PFSK-1 (cell line): ENCODE measurements around the gene VILL.

Experiments
- FOXP2 ChIP-seq: optimal IDR thresholded peaks from 2 replicates; pipeline ENCODE3; 2011; ENCODE audit warnings: borderline replicate concordance, control low read depth, inconsistent platforms; ENCODE audit not compliant: insufficient read depth; ENCODE audit errors: extremely low read length, extremely low read depth
- POLR2AphosphoS5 ChIP-seq: IDR thresholded peaks from 2 replicates; pipeline ENCODE4 v1.6.1; 2012; ENCODE audit warnings: low read depth, mild to moderate bottlenecking, control low read depth, low read length, moderate library complexity
- SIN3A ChIP-seq: IDR thresholded peaks from 2 replicates; pipeline ENCODE4 v1.6.1; 2012; ENCODE audit warnings: mild to moderate bottlenecking, low read length, moderate library complexity, borderline replicate concordance; ENCODE audit not compliant: insufficient read depth
- TAF1 ChIP-seq: IDR thresholded peaks from 2 replicates; pipeline ENCODE4 v1.6.1; 2012; ENCODE audit warnings: low read length, control low read depth, borderline replicate concordance; ENCODE audit not compliant: insufficient read depth
- TF ChIP-seq, protein P1 (sequence below), 2 experiments: IDR thresholded peaks; 2 replicates each; pipeline versions ENCODE4 v1.6.1 to v1.8.0; 2011 to 2012; ENCODE audit warnings: low read depth in 2 of 2, low read length in 2 of 2, control low read depth in 1 of 2, inconsistent platforms in 1 of 2, mild to moderate bottlenecking in 1 of 2, moderate library complexity in 1 of 2; ENCODE audit not compliant: insufficient read depth in 1 of 2

VILL gene

DNA sequence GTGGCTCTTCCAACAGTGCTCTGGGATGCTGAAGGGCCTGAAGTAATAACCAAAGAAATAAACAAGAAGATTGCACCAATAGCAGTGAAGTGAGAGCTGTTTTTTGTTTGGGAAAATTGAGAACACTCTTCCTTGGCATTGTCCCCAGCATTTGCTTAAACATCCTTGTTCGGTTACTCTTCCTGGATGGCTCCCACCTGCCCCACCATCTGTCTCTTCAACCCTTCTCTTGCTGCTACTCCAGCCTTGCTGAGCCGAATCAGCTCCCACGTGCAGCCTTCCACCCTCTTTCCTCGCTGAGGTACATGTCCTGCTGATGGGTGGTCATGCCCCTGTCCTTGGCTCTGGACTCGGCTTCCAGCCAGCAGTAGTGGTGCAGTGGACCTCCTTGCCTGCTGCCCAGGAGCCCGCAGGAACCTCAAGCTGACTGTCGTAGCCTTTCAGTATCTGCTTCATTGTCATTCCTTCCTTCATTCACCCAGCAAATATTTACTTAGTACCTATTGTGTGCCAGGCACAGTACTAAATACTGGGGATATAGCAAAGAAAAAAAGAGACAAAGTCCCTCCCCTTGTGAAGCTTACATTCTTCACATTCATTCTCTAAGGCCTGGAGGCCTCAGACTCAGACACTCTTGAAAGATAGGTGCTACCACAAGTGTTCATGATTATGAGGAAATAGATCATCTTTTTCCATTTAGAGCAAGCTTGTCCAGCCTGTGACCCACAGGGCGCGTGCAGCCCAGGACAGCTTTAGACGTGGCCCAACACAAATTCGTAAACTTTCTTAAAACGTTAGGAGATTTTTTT is 17.1 kb upstream of the VILL start:
- no peak for TF ChIP-seq TAF1

DNA sequence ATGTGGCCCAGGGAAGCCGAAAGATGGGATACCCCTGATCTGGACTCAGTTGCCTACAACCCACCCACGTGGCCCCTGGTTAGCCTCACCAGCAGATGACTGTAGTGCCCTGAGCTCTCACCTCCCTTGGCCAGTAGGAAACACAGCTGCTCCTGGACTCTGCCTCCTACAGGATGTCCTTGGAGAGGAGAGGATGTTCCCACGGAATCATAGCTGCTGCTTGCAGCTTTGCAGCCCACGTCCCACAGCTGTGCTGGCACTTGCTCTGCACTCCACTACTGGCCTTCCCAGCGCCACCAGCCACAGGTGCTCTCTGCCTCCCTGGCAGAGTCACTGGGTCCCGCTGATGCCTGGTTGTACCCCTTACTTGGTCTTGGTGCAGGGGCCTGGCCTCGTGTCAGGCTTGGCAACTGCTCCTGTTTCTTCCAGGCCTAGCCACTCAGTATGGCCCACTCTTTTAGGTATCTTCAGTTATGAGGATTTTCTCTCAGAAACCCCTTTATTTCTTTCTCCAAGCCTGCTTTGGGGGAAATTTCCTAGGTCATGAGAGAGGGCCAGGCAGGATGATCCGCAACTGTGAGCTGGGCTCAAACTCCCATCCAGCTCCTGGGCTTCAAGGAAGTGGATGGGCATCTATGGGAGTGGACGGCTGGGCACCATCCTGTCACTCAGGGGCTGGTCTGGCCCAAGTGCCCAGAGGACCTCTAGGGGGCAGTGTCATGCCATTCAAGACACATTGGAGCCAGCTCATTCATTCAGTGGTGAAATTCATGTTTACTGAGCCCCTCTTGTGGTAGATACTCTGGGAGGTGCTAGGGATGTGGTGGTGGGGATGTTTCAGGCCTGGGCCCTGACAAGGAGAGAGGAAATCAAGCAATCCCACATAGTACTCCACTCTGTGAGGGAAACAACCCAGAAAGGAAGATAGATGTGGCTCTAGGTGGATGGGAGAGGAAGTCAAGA is 16.2 kb upstream of the VILL start:
- TF ChIP-seq FOXP2 (no peak), TAF1 (no peak), POLR2AphosphoS5 (no peak), SIN3A (no peak)
- TF ChIP-seq, protein P1, sequence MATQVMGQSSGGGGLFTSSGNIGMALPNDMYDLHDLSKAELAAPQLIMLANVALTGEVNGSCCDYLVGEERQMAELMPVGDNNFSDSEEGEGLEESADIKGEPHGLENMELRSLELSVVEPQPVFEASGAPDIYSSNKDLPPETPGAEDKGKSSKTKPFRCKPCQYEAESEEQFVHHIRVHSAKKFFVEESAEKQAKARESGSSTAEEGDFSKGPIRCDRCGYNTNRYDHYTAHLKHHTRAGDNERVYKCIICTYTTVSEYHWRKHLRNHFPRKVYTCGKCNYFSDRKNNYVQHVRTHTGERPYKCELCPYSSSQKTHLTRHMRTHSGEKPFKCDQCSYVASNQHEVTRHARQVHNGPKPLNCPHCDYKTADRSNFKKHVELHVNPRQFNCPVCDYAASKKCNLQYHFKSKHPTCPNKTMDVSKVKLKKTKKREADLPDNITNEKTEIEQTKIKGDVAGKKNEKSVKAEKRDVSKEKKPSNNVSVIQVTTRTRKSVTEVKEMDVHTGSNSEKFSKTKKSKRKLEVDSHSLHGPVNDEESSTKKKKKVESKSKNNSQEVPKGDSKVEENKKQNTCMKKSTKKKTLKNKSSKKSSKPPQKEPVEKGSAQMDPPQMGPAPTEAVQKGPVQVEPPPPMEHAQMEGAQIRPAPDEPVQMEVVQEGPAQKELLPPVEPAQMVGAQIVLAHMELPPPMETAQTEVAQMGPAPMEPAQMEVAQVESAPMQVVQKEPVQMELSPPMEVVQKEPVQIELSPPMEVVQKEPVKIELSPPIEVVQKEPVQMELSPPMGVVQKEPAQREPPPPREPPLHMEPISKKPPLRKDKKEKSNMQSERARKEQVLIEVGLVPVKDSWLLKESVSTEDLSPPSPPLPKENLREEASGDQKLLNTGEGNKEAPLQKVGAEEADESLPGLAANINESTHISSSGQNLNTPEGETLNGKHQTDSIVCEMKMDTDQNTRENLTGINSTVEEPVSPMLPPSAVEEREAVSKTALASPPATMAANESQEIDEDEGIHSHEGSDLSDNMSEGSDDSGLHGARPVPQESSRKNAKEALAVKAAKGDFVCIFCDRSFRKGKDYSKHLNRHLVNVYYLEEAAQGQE (IDR thresholded peaks at IDR 0.05; ENCODE audit: insufficient read depth in 1 of 2, low read depth in 2 of 2, low read length in 2 of 2), result no peak

DNA sequence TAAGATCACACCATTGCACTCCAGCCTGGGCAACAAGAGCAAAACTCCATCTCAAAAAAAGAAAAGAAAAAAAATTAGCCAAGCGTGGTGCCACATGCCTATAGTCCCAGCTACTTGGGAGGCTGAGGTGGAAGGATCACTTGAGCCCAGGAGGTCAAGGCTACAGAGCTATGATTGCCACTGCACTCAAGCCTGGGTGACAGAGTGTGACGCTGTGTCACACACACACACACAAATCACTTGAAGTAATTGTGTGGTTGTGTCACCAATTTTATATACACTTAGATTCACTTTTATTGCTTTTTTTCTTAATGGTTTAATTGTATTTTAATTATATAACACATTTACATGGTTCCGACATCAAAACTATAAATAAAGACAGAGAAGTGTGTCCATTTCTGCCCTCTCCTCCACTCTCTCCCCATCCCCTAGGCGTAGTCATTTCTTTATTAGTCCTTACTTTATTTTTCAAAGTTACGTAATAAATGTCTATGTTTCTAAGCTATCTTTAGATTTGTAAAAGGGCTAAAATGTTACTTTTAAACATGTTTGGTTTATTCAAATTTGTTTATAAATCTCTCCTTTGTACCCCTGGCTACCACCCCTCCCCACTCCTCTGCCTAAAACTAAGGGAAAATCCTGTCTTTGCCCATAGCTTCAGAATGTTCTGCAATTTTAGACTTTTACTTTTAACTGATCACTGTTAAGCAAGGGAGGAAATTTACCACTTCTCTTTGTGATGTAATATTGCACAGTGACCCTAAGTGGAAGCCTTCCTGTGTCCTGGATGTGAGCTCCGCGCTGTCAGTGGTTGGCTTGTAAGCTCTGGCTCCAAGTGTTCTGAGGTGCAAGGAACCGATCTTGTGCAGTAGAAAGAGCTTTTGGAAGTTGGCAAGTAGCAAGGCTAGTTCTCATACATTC is 10.8 kb upstream of the VILL start:
- TF ChIP-seq, protein P1 (IDR thresholded peaks at IDR 0.05; ENCODE audit: insufficient read depth in 1 of 2, low read depth in 2 of 2, low read length in 2 of 2), result no peak
- no peak for TF ChIP-seq SIN3A

DNA sequence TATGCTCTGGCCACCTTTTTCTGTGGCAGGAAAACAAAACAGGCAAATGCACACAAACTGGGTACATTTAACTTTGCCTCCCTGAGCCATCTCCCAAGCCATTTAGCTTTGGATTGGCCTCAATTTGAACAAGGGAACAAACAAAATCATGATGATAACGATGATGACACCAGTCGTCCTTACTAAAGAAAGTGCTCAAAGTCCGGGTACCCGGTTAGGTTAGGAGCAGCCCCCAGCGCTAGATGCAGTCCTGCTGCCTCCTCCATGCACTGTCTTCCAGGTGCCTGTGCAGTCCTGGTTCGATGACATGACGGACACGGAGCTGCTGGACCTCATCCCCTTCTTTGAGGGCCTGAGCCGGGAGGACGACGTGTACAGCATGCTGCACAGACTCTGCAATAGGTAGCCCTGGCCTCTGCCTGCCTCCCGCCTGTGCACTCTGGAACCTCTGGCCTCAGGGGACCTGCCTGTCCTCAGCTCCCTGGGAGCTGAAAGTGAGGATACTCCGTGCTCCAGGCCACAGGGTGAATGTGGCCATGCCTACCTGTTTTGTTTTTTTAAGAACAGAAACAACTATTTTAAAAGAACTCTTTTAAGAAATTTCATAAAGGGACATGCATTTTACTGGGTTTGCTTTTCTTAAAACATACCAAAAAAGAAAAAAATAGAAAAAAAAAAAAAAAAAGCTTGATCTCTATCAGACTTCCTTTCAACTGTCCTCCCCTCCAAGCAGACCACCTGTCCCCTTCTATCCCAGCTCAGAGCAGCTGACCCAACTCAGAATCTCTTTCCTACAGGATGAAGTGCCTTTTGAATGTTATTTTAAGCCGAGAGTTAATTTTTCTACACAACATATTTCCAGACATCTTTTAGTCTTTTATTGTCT is 9.9 kb upstream of the VILL start:
- TF ChIP-seq POLR2AphosphoS5 (no peak), FOXP2 (no peak), SIN3A (no peak), TAF1 (no peak)
- TF ChIP-seq, protein P1 (IDR thresholded peaks at IDR 0.05; ENCODE audit: insufficient read depth in 1 of 2, low read depth in 2 of 2, low read length in 2 of 2), result no peak

DNA sequence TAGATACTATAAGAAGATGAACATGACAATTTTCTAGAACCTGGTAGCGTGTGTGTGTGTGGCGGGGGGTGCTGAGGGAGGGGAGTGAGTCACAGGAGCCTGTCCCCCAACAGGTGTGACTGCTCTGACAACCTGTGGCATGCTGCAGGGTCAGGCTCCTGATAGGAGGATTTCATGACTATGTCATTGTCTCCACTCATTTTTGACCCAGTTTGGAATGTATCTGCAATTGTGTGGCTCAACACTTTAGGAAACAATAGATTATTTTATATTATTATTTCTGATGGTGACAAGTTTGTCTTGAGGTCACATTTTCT is 9.3 kb upstream of the VILL start:
- TF ChIP-seq, protein P1 (IDR thresholded peaks at IDR 0.05; ENCODE audit: insufficient read depth in 1 of 2, low read depth in 2 of 2, low read length in 2 of 2), result no peak
- TF ChIP-seq SIN3A, result no peak
- TF ChIP-seq TAF1, result no peak
- no peak for TF ChIP-seq POLR2AphosphoS5
- TF ChIP-seq FOXP2, result no peak
